ENCODE data around the gene FANCC.

Gene FANCC

GRCh38 chr9:95065224-95065623, 252.3 kb downstream of the FANCC start:
- DNase-seq (ENCODE audit: low read depth) = no peak

DNA sequence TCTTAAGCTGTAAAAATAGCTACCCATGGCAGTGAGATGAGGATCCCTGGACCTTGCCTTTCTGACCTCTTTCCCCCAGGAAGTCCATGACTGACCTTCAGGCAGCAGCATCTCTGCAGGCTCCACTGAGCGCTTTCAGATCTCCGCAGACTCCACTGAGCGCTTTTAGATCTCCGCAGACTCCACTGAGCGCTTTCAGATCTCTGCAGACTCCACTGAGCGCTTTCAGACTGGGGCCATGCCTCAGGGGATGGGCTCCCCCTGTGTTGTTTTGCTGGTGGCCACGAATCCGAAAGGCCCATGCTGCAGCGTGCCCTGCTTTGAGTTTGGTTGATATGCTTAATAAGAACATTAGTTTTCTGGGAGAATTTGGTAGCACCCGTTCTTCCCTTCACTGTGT, 254.2 kb downstream of the FANCC start:
- no peak for DNase-seq (ENCODE audit: low read depth)

DNA sequence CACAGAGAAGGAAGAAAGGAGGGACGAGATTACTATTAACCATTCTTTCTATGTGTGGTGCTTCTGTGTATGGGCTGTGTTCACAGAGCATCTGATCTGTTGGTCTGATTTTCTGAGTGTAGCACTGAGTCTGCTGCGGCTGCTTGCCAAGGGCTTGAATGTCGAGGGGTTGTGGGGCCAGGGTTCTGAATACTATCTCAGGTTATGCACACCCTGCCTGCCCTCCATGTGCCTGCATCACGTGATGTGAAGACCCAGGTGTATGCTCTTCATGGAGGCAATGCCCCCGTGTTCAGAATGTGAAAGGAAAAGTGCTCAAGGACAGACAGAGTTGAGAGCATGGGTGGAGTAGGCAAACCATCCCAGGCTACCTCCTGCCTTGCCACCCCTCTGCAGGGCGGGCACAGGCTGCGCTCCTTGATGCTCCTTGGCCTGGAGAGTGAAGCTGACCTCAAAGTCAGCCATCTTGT, 254.9 kb downstream of the FANCC start:
- DNase-seq (ENCODE audit: low read depth) = no peak

DNA sequence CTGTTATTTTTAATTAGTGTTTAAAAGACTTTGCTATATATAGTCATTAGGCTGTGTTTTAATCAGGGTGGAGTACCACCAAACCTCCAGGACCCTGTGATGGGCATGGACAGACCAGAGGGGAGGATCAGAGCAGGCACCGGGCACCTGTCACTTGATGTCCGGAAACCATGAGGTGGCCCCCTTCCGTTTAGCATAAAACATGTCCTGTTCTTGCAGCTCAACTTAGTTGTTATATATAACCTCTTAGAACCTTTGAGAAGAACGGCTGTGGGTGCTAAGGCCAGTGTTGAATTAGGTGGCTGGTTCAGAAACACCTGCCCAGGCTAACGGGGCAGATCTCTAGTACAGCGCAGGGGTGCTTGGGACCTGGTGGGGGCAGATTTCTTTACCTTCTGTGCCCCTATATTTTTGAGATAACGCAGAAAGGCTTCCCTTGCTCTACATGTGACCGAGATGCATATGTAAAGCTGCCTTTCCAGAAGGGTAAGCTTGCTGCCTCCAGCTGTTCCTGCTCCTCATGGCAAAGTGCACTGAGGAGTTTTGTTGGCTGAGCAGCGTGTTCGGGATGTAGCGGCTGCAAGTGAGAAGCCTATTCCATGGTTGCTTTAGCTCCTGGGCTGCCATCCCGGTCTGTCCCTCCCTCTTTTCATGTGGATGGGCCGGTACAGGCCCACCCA, 255.5 kb downstream of the FANCC start:
- no peak for DNase-seq (ENCODE audit: low read depth)

DNA sequence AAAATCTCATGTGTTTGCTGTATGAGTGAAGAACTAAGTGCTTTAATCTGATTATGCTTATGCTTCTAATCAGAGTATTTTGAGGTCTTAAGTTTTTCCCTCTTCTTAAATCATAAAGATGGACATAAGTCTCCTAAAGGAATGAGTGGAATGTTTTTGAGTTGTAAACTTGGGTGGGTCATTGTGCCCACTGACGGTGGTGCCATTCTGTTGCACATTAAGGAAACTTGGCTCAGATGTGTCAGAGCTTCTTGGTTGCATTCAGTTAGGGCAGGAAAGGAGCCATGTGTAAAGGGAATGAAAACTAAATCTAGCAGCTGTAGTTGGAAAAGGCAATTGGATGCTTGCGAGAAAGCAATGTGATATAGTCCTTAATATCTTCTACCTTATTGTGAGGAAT, 256.6 kb downstream of the FANCC start:
- DNase-seq (ENCODE audit: low read depth) = no peak

DNA sequence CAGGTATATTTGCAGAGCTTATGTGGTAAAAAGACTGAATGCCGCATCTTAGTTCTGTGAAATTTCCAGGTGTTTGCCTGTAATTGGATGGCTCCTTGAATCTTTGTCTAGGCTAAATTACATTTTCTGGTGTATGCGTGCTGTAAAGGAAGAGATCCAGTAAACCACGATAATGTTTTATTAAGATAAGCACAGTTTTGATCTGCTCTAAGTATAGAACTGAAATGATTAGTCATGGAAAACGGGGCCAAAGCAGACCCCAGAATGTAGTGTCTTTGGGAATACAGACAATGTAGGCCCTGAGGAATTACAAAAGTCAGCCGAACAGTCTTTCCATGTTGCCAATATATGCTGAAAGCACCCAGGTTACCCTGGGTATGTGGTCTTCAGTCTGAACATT, 257.3 kb downstream of the FANCC start:
- DNase-seq (ENCODE audit: low read depth) = no peak

DNA sequence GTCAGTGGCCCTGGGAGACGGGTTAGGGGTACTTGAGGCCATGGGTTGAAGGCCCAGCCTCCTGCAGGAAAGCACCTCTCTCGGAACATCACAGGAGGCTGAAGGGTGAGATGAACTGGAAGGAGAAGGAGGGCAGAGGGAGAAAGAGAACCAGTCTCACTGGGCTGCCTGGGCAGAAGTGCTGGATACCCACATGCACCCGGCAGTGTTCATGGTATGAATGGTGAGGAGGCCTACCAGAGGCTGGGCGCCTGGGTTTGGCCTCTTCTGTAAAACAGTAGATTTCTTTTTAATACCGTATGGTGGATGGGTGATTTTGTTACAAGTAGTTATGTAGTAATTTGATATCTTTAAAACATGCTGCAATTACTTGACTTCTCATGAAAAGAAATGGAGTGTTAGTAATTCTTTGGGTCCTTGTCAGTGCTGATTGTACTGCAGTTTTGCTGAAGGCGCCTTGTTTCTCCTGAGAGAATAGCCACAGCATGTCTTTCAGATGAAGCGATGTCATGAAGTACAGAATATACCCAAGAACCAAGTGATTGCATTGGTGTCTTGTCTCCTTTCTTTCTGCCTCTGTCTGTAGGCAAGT, 258.6 kb downstream of the FANCC start:
- DNase-seq (ENCODE audit: low read depth) = no peak

DNA sequence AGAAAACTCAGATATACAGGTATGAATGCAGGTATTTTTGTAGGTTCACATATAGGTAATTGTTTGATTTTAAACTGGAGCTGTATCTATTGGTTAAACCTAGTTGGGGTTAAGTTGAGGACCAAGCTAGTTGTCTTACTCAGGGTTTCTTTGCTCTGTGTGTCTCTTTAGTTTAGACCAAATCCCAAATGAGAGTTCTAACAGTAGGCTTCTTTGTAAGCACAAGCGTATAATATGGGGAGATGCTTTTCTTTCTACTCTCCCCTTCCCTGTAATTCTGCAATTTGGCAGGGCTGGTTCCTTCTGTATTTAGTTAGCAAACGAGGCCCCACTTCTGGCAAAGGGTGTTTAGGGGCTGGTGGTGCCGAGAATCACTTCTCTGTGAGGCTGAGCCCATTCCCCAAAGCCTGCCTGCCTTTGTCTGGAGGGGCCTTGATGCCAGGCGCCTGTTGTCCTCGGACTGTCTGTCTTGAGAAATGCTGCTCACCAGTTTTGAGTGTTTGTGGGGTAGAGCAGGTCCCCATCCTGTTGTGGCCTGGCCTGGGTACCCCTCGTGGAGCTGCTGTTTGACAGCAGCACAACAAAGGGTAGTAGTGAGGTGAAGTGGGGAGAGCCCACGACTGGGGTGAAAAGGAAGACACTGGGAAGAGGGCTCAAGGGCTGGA, 259.3 kb downstream of the FANCC start:
- DNase-seq (ENCODE audit: low read depth) = no peak

GRCh38 chr9:95057101-95057500, 260.4 kb downstream of the FANCC start:
- no peak for DNase-seq (ENCODE audit: low read depth)

DNA sequence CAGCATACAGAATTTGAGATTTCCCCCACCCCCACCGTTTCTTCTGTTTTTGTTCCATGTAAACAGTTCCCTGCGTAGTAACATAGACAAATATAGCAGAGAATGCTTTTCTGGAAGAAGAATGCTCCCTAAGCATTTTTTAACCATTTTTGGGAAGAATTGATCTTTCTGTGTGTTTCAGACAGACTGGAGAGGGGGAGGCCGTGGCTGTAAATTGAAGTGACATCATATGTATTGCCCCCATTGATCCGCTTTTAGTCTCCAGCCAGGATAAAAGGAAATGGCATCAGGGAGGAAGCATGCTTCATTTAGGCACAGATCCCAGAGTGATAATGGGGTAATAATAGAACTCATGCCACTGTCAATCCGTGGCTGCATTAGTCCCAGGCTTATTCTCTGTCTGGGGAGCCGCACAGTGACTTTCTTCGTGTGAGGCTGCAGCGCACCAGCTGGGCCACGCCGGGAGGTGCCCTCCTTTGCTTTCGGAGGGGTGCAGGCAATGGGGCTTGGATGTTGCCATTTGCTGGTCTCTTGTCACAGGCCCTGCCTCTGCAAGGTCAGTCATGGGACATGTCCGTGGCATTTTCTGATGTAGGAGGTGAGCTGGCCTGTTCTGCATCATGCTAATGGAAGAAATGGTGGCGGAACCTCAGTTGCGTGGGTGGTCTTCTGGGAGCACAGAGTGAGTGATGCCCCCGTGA, 261.5 kb downstream of the FANCC start:
- DNase-seq (ENCODE audit: low read depth) = no peak

- DNase-seq (ENCODE audit: low read depth) = no peak
Observed at GRCh38 chr9:95055334-95055850, 262.1 kb downstream of the FANCC start.

DNA sequence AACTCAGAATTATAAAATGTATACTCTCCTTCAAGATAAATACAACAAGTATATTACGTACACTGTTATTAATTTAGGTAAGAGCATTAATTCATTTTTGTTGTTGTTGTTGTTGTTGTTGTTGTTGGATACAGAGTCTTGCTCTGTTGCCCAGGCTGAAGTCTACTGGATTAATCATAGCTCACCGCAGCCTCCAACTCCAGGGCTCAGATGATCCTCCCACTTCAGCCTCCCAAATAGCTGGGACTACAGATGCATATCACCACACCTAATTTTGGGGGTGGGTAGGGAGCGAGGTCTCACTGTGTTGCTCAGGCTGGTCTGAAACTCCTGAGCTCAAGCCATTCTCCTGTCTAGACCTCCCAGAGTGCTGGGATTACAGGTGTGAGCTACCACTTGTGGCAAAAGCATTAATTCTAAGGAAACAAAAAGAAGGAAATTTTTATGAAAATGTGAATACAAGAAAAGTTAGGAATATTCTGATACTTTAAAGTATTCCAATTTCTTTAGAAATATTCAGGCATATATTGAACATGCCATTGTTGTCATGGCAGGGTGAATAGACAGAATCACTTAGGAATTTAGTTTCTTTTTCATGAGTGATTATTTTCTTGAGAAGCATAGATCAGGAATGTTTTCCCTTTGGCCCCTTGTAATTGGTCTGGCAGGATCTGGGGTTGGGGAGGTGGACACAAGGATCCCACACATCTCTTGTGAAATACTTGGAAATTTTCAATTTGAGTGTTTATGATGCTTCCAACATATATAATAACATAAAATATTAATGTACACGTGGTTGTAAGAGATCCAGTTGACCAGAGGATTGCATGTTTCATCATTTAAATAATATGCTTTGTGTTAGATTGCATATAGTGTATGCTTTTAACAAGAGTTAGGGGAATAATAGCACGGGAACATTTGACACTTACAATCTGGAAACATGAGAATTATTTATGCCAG, 263.6 kb downstream of the FANCC start:
- no peak for DNase-seq (ENCODE audit: low read depth)

DNA sequence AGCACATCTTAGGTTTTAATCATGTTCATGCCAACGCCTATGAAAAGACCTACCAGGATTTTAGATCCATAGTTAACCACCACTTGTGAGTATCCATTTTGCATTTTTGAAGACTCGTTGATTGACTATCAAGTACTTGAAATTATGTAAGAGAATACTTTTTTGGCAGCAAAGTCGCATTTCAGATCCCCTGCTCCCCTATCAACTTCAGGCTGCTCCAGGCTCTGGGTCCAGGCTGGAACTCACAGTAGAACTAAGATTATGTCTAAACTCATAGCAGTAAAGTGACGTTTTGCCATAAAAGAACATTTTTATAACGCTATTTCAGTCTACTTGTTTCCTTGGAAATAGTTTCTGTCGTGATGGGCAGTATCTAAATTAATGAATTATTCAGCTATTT, 267.7 kb downstream of the FANCC start:
- DNase-seq (ENCODE audit: low read depth) = no peak
